Transverse colon (tissue), 4 donors: ENCODE data around the gene STARD13.

Source experiments
- EP300 ChIP-seq: sonication (generic); formaldehyde crosslinking; IDR thresholded peaks from one replicate; pipeline ENCODE4 v1.6.1; 2017; ENCODE audit warnings: antibody characterized with exemption, low read depth
- POLR2A ChIP-seq: fragments of 450-650 bp; IDR thresholded peaks from one replicate; pipeline ENCODE4 v1.6.1; 2016; ENCODE audit warnings: antibody characterized with exemption, mild to moderate bottlenecking, moderate library complexity
- POLR2AphosphoS5 ChIP-seq, 3 donors: sonication (generic); formaldehyde crosslinking; IDR thresholded peaks; one replicate each; pipeline ENCODE4 v1.6.1; 2016; ENCODE audit warnings: antibody characterized with exemption in 3 of 3
- TF ChIP-seq, protein P1 (sequence below), 5 experiments: fragments of 200-600 bp in 3 of 5; fragments of 450-650 bp in 2 of 5; sonication (generic) in 3 of 5; IDR thresholded peaks; 1 replicate in 2 of 5; 2 replicates in 3 of 5; pipeline ENCODE4 v1.5.1; 2016 to 2017; ENCODE audit warnings: antibody characterized with exemption in 5 of 5, inconsistent platforms in 3 of 5, mild to moderate bottlenecking in 2 of 5, moderate library complexity in 1 of 5

DNA sequence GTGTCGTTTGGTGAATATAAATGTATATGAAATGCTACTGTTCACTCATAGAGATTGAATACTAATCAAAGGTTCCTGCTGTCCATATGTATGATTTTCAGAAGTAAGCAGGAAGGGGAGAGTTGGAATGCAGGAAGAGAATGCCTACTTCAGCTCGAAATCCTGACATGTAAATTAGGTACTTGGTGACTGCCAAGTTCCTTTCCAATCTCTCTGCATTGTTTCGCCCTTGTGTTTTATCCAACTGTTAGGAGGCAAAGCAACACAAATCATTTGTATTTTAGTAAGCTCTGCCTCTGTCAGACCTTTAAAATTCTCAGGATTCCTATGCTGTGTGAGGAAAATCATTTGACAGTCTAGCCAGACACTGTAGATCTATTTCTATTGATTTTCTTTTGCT is 9.0 kb downstream of the STARD13 start:
- TF ChIP-seq, protein P1, sequence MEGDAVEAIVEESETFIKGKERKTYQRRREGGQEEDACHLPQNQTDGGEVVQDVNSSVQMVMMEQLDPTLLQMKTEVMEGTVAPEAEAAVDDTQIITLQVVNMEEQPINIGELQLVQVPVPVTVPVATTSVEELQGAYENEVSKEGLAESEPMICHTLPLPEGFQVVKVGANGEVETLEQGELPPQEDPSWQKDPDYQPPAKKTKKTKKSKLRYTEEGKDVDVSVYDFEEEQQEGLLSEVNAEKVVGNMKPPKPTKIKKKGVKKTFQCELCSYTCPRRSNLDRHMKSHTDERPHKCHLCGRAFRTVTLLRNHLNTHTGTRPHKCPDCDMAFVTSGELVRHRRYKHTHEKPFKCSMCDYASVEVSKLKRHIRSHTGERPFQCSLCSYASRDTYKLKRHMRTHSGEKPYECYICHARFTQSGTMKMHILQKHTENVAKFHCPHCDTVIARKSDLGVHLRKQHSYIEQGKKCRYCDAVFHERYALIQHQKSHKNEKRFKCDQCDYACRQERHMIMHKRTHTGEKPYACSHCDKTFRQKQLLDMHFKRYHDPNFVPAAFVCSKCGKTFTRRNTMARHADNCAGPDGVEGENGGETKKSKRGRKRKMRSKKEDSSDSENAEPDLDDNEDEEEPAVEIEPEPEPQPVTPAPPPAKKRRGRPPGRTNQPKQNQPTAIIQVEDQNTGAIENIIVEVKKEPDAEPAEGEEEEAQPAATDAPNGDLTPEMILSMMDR (IDR thresholded peaks at IDR 0.05), result no peak
- TF ChIP-seq POLR2A, result no peak
- TF ChIP-seq POLR2AphosphoS5 (IDR thresholded peaks at IDR 0.05), result no peak
- TF ChIP-seq EP300, result no peak
